Mesendoderm (in vitro differentiated cells): ENCODE data around the gene GDPD1.
"Not testable (repeated sequence)": the region's sequence is repeated elsewhere in the genome, so short reads cannot be mapped to it uniquely, and the experiment has no call there.

Experiments used
- DNase-seq: peaks from one replicate; pipeline ENCODE4 v3.0.0; 2013
- H2AK5ac ChIP-seq: 2 replicates; pipeline ENCODE4 v1.6.1; 2013; ENCODE audit warnings: low read length, inconsistent platforms
- H2BK120ac ChIP-seq: 2 replicates; pipeline ENCODE4 v1.6.1; 2013; ENCODE audit warnings: low read depth, mild to moderate bottlenecking, low read length, moderate library complexity, mixed read lengths
- H2BK15ac ChIP-seq: replicated peaks from 2 replicates; pipeline ENCODE4 v1.6.1; 2013; ENCODE audit warnings: low read depth, mild to moderate bottlenecking, moderate library complexity
- H2BK5ac ChIP-seq: 2 replicates; pipeline ENCODE4 v1.6.1; 2013; ENCODE audit warnings: low read length, inconsistent platforms
- H3K18ac ChIP-seq: 2 replicates; pipeline ENCODE4 v1.6.1; 2013; ENCODE audit warnings: mild to moderate bottlenecking, low read length, mixed read lengths
- H3K23ac ChIP-seq: one replicate; pipeline ENCODE4 v1.6.1; 2013; ENCODE audit warnings: low read length
- H3K27ac ChIP-seq: 2 replicates; pipeline ENCODE4 v1.5.1; 2013; ENCODE audit warnings: low read depth, mild to moderate bottlenecking, inconsistent platforms, low read length, moderate library complexity
- H3K27me3 ChIP-seq: 2 replicates; pipeline ENCODE4 v1.6.1; 2013; ENCODE audit warnings: low read length, control low read depth, mild to moderate bottlenecking, inconsistent platforms; ENCODE audit not compliant: insufficient read depth, poor library complexity
- H3K36me3 ChIP-seq: 2 replicates; pipeline ENCODE4 v1.6.1; 2013; ENCODE audit warnings: low read length, inconsistent platforms; ENCODE audit not compliant: control insufficient read depth, insufficient read depth
- H3K4ac ChIP-seq: one replicate; pipeline ENCODE4 v1.6.1; 2013; ENCODE audit warnings: low read depth, mild to moderate bottlenecking, low read length, moderate library complexity
- H3K4me1 ChIP-seq: 2 replicates; pipeline ENCODE4 v1.6.1; 2013; ENCODE audit warnings: low read depth, low read length, inconsistent platforms; ENCODE audit not compliant: control insufficient read depth
- H3K4me2 ChIP-seq: 2 replicates; pipeline ENCODE4 v1.6.1; 2013; ENCODE audit warnings: low read length
- H3K4me3 ChIP-seq: 2 replicates; pipeline ENCODE4 v1.5.1; 2013; ENCODE audit warnings: mild to moderate bottlenecking, low read length
- H3K56ac ChIP-seq: one replicate; pipeline ENCODE4 v1.6.1; 2013; ENCODE audit warnings: low read length
- H3K79me1 ChIP-seq: 2 replicates; pipeline ENCODE4 v1.6.1; 2013; ENCODE audit warnings: low read length, inconsistent platforms
- H3K79me2 ChIP-seq: 2 replicates; pipeline ENCODE4 v1.6.1; 2013; ENCODE audit warnings: mild to moderate bottlenecking, low read length; ENCODE audit not compliant: control insufficient read depth, insufficient read depth
- H3K9ac ChIP-seq: 2 replicates; pipeline ENCODE4 v1.6.1; 2013; ENCODE audit warnings: low read length, inconsistent platforms
- H4K5ac ChIP-seq: one replicate; pipeline ENCODE4 v1.6.1; 2013; ENCODE audit warnings: low read length
- H4K8ac ChIP-seq: one replicate; pipeline ENCODE4 v1.6.1; 2013; ENCODE audit warnings: low read depth, mild to moderate bottlenecking, control low read depth, low read length, moderate library complexity
- WGBS: extraction: QIAGEN DNeasy Blood & Tissue Kit; methylation state at CpG from one replicate; pipeline ENCODE4 v1.1.7; 2013; ENCODE audit warnings: low lambda C conversion rate, missing lambda C conversion rate; ENCODE audit not compliant: insufficient coverage; ENCODE audit errors: extremely low coverage; 5-methylcytosine and 5-hydroxymethylcytosine counted together

GDPD1 gene

DNA sequence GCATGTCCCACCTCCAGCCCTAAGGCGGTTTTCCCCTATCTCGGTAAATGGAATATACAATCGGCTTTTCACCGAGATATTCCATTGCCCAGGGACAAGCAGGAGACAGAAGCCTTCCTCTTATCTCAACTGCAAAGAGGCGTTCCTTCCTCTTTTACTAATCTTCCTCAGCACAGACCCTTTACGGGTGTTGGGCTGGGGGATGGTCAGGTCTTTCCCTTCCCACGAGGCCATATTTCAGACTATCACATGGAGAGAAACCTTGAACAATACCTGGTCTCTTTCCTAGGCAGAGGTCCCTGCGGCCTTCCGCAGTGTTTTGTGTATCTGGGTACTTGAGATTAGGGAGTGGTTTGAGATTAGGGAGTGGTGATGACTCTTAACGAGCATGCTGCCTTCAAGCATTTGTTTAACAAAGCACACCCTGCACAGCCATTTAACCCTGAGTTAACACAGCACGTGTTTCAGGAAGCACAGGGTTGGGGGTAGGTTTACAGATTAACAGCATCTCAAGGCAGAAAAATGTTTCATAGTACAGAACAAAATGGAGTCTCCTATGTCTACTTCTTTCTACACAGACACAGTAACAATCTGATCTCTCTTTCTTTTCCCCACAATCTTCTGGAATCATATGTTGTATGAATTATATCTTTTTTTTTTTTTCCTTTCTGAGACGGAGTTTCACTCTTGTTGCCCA is 70.1 kb downstream of the GDPD1 start:
- H3K4me1 ChIP-seq, H2BK5ac ChIP-seq, H4K5ac ChIP-seq, H3K4me2 ChIP-seq, H3K56ac ChIP-seq, H3K36me3 ChIP-seq, H3K4me3 ChIP-seq, H4K8ac ChIP-seq, H2AK5ac ChIP-seq, H3K23ac ChIP-seq, H3K27ac ChIP-seq, H2BK120ac ChIP-seq, H3K4ac ChIP-seq, H3K18ac ChIP-seq, H3K9ac ChIP-seq, H3K27me3 ChIP-seq, H3K79me1 ChIP-seq, H3K79me2 ChIP-seq, H2BK15ac ChIP-seq: not testable (repeated sequence)
- no CpG with 5 or more reads among the region's 12 CpGs for WGBS
- peak; percentile 91 for DNase-seq

DNA sequence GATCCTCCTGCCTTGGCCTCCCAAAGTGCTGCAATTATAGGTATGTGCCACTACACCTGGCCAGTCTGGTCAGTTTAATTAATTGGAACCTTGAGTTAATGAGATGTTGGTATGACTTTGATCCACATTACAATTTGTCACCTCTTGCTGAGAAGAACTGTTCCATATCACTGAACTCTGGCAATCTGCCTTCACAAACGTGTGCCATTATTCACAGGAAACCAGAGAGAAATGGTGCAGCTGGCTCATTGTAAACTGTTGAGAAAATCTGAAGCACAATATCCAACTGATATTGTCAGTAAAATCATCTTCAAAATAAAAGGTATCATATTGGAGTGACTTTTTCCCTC is 71.8 kb downstream of the GDPD1 start:
- no CpG with 5 or more reads among the region's 1 CpG for WGBS
- Histone ChIP-seq H3K4me2 (no peak overlapping the region), H2BK5ac (no peak overlapping the region), H3K18ac (no peak overlapping the region), H3K36me3 (no peaks in the 10 kb centered on the region), H3K4ac (no peak overlapping the region), H3K23ac (no peak overlapping the region), H3K79me1 (no peaks in the 10 kb centered on the region), H2AK5ac (no peak overlapping the region), H3K56ac (no peak overlapping the region), H4K8ac (no peak overlapping the region), H3K4me3 (no peak overlapping the region), H3K27me3 (no peaks in the 10 kb centered on the region), H2BK15ac (no peak overlapping the region), H3K4me1 (peaks cover 4% of the 10 kb centered on the region), H2BK120ac (no peak overlapping the region), H4K5ac (no peak overlapping the region), H3K27ac (no peak overlapping the region), H3K9ac (no peak overlapping the region), H3K79me2 (no peaks in the 10 kb centered on the region)
- DNase-seq = no peak

DNA sequence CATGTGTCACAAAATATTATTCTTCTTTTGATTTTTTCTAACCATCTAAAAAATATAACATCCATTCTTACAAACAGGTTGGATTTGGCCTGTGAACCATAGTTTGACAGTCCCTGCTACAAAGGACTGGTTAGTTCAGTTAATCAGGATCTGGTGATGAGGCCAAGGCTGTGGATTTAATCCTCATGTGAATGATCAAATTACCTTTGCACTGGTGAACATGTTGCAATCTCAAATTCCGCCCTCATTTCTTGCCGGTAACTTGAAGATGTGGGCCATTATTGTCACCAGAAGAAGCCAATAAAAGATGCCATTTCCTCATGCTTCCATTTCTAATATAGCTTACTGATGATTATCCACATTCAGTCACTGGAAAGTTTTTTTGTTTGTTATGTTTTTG is 75.9 kb downstream of the GDPD1 start:
- no CpG with 5 or more reads among the region's 2 CpGs for WGBS
- Histone ChIP-seq H2BK5ac (no peak overlapping the region), H3K4ac (no peak overlapping the region), H3K79me1 (no peaks in the 10 kb centered on the region), H3K56ac (no peak overlapping the region), H2BK120ac (peak overlapping the region; percentile 28), H3K23ac (no peak overlapping the region), H2AK5ac (no peak overlapping the region), H3K36me3 (no peaks in the 10 kb centered on the region), H3K9ac (no peak overlapping the region), H2BK15ac (no peak overlapping the region), H3K4me2 (no peak overlapping the region), H4K5ac (no peak overlapping the region), H3K79me2 (no peaks in the 10 kb centered on the region), H3K27ac (peak overlapping the region; percentile 28), H4K8ac (no peak overlapping the region), H3K4me1 (no peaks in the 10 kb centered on the region), H3K27me3 (no peaks in the 10 kb centered on the region), H3K18ac (no peak overlapping the region), H3K4me3 (no peak overlapping the region)
- no peak for DNase-seq

DNA sequence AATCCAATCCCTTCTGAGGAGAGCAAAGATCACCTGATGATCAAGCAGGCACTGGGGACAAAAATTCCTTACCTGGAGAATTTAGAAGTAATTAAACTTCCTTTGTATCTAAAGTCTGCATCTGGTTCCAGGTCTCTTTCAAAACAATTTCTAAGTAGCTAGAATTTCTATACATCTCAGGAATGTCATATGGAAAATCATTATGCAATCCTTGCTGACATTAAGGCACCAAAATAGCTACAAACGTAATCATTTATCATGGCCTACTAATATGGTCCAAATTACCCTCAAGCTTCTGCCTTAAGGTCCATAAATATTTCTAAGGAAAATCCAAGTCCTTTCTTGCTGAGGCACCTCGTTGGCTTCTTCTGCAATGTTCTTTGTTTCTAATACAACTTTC is 78.2 kb downstream of the GDPD1 start:
- Histone ChIP-seq H3K4me2 (no peak overlapping the region), H3K27me3 (no peaks in the 10 kb centered on the region), H3K79me1 (no peaks in the 10 kb centered on the region), H3K4me3 (no peak overlapping the region), H3K27ac (no peak overlapping the region), H2BK120ac (no peak overlapping the region), H2BK15ac (no peak overlapping the region), H3K4ac (no peak overlapping the region), H3K18ac (peak overlapping the region; percentile 60), H3K23ac (no peak overlapping the region), H4K5ac (no peak overlapping the region), H3K9ac (no peak overlapping the region), H4K8ac (no peak overlapping the region), H3K79me2 (no peaks in the 10 kb centered on the region), H3K36me3 (no peaks in the 10 kb centered on the region), H3K4me1 (no peaks in the 10 kb centered on the region), H3K56ac (no peak overlapping the region), H2BK5ac (no peak overlapping the region), H2AK5ac (no peak overlapping the region)
- no CpG with 5 or more reads among the region's 2 CpGs for WGBS
- DNase-seq = no peak

DNA sequence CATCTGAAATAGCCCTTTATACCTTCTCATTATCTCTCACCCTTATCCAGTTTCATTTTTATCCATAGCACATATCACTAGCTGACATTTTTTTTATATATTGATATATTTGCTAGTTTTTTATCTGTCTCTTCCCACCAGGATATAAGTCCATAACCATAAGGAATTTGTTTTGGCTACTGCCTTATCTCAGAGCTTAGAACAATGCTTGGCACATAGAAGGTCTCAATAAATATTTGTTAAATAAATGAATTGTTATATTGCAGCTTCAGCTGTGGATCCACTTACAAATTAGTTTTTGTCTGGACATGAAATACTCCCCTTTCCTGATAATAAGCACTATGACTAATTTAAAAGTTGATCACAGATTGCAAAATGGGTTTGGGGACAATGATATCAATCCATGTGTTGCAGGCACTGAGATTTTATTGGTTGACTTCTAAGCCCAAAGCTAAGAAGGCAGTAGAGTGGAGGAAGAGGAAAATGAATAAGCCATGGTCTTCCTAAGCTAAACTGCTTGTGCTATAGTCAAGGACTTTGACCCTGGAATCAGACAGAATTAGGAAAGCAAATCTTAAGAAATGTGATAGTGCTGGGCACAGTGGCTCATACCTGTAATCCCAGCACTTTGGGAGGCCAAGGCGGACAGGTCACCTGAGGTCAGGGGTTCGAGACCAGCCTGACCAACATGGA is 79.2 kb downstream of the GDPD1 start:
- Histone ChIP-seq H3K27me3 (no peaks in the 10 kb centered on the region), H4K5ac (no peak overlapping the region), H3K23ac (no peak overlapping the region), H2BK15ac (no peak overlapping the region), H3K4me2 (no peak overlapping the region), H3K18ac (no peak overlapping the region), H3K4ac (no peak overlapping the region), H3K4me1 (no peaks in the 10 kb centered on the region), H3K9ac (no peak overlapping the region), H4K8ac (no peak overlapping the region), H2AK5ac (no peak overlapping the region), H3K79me2 (no peaks in the 10 kb centered on the region), H3K56ac (no peak overlapping the region), H2BK120ac (no peak overlapping the region), H3K4me3 (no peak overlapping the region), H3K36me3 (no peaks in the 10 kb centered on the region), H3K27ac (no peak overlapping the region), H3K79me1 (no peaks in the 10 kb centered on the region), H2BK5ac (no peak overlapping the region)
- WGBS = no CpG with 5 or more reads among the region's 2 CpGs
- no peak for DNase-seq

DNA sequence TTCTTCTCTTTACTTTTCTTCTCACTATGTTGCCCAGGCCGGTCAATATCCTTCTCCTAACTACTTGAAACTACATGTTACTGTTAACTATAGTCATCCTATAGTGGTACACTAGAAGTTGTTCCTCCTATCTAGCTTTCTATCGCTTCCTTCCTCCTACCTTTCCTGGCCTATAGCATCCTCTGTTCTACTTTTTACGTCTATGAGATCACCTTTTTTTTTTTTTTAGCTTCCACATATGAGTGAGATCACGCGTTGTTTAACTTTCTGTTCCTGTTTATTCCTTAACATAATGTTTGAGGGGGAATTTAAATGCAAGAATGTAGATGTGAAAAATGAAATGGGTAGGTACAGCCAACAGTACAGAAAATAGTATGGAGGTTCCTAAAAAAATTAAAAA is 80.6 kb downstream of the GDPD1 start:
- H3K79me1 ChIP-seq = no peaks in the 10 kb centered on the region
- H3K18ac ChIP-seq = no peak overlapping the region
- H3K36me3 ChIP-seq = no peaks in the 10 kb centered on the region
- H2BK5ac ChIP-seq = no peak overlapping the region
- no peak overlapping the region for H3K23ac ChIP-seq
- no peak overlapping the region for H4K5ac ChIP-seq
- no peak overlapping the region for H3K9ac ChIP-seq
- H2BK120ac ChIP-seq = no peak overlapping the region
- no peak overlapping the region for H3K4me3 ChIP-seq
- H4K8ac ChIP-seq = no peak overlapping the region
- no peak overlapping the region for H3K56ac ChIP-seq
- WGBS = no CpG with 5 or more reads among the region's 5 CpGs
- no peaks in the 10 kb centered on the region for H3K4me1 ChIP-seq
- H3K79me2 ChIP-seq = no peaks in the 10 kb centered on the region
- no peak overlapping the region for H3K4ac ChIP-seq
- no peak overlapping the region for H3K27ac ChIP-seq
- no peak overlapping the region for H2AK5ac ChIP-seq
- no peak for DNase-seq
- no peak overlapping the region for H3K4me2 ChIP-seq
- H2BK15ac ChIP-seq = no peak overlapping the region
- no peaks in the 10 kb centered on the region for H3K27me3 ChIP-seq
